ENCODE results near the gene PDXP.

The PDXP gene

DNA sequence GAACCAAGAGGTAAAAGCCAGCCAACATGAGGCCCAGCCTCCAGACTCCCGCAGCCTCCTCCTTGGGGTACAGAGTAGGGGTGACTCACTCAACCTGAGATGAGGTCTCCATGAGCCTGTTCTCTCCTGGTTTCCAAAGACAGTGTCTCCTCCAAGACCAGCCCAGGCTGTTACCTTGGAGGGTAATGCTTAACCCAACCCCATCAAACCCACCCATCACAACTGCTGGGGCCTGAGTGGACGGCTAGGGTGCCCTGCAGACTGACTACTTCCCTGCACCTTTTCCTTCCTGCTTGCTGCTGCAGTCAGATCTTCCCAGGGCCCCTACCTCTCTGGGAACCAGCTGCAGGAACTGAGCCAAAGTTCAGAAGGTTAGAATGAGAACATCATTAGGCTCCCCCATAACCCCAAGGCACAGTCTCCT lies 22.5 kb downstream of the PDXP start:
- Histone ChIP-seq H3K4me1 (ENCODE audit: insufficient read depth, insufficient read length) (peaks cover 2% of the 10 kb centered on the region), H3K36me3 (ENCODE audit: insufficient read depth, insufficient read length, low read length) (peaks cover 18% of the 10 kb centered on the region), H3K4me3 (ENCODE audit: insufficient read length, low read depth) (no peak overlapping the region), H3K9ac (ENCODE audit: insufficient read length, low read depth) (no peak overlapping the region), H3K27me3 (ENCODE audit: insufficient read depth, insufficient read length) (no peaks in the 10 kb centered on the region), H3K9me3 (ENCODE audit: insufficient read depth, low read length) (no peaks in the 10 kb centered on the region)
- TF ChIP-seq SUZ12 (IDR thresholded peaks at IDR 0.05; ENCODE audit: extremely low read depth, insufficient read depth, insufficient read length) (no peak), ZNF274 (IDR thresholded peaks at IDR 0.05; ENCODE audit: low read depth, low read length) (no peak), YY1 (IDR thresholded peaks at IDR 0.05; ENCODE audit: insufficient read depth, insufficient read length) (no peak)
- no peak for DNase-seq (ENCODE audit: low read depth, low spot score)

DNA sequence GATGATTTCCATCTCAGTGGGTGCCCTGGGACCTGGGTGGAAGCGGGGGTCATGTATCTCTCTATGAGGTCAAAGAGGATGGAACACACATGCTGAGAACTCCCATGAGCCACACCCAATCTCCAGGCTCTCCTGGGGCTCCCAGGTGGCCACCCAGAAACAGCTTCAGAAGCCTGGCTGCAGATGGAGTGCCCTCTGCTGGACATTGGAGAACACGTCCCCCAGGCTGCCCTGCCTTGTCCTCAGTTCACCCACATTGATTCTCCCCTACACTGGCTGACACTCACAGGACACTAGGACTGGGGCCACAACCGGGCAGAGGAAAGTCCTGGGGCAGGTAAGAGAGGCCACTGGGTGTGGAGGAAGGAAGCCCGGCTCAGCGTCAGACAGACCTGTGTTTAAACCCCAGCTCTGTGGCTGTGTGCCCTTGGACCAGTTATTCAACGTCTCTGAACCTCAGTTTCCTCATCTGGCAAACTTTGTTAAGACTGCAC lies 23.1 kb downstream of the PDXP start:
- TF ChIP-seq ZNF274 (IDR thresholded peaks at IDR 0.05; ENCODE audit: low read depth, low read length) (no peak), SUZ12 (IDR thresholded peaks at IDR 0.05; ENCODE audit: extremely low read depth, insufficient read depth, insufficient read length) (no peak), YY1 (IDR thresholded peaks at IDR 0.05; ENCODE audit: insufficient read depth, insufficient read length) (no peak)
- Histone ChIP-seq H3K27me3 (ENCODE audit: insufficient read depth, insufficient read length) (no peaks in the 10 kb centered on the region), H3K9me3 (ENCODE audit: insufficient read depth, low read length) (no peaks in the 10 kb centered on the region), H3K4me3 (ENCODE audit: insufficient read length, low read depth) (no peak overlapping the region), H3K4me1 (ENCODE audit: insufficient read depth, insufficient read length) (peaks cover 2% of the 10 kb centered on the region), H3K36me3 (ENCODE audit: insufficient read depth, insufficient read length, low read length) (peaks cover 18% of the 10 kb centered on the region), H3K9ac (ENCODE audit: insufficient read length, low read depth) (no peak overlapping the region)
- DNase-seq (ENCODE audit: low read depth, low spot score): no peak

DNA sequence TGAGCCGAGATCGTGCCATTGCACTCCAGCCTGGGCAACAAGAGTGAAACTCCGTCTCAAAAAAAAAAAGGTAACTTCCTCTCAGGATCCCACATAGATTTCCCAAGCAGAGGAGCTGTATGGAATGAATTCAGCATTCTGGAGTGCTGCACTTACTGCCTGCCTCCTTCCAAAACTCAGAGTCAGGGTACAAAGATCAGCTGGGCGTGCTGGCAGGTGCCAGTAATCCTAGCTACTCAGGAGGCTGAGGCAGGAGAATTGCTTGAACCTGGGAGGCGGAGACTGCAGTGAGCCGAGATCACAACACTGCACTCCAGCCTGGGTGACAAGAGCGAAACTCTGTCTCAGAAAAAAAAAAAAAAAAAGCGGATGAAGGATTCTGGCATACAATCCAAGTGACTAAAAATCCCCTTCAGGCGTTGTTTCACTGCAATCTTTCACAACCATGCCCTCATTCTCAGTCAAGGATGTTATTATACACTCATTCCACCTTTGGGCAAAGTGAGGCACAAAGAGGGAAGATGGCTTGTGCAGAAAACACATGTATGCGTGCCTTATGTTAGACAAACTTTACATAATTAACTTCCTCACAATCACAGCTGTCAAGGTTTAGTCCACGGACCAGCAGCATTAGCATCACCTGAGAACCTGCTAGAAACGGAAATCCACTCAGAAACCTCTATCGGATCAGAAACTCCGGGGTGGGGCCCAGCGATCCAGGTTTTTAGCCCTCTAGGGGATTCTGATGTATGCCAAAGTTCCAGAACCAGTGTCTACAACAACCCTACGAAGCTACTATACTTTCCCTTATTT lies 26.5 kb downstream of the PDXP start:
- TF ChIP-seq ZNF274 (IDR thresholded peaks at IDR 0.05; ENCODE audit: low read depth, low read length) (no peak), YY1 (IDR thresholded peaks at IDR 0.05; ENCODE audit: insufficient read depth, insufficient read length) (no peak), SUZ12 (IDR thresholded peaks at IDR 0.05; ENCODE audit: extremely low read depth, insufficient read depth, insufficient read length) (no peak)
- no peaks in the 10 kb centered on the region for H3K27me3 ChIP-seq (ENCODE audit: insufficient read depth, insufficient read length)
- no peak overlapping the region for H3K9ac ChIP-seq (ENCODE audit: insufficient read length, low read depth)
- no peak for DNase-seq (ENCODE audit: low read depth, low spot score)
- no peak overlapping the region for H3K4me3 ChIP-seq (ENCODE audit: insufficient read length, low read depth)
- no peaks in the 10 kb centered on the region for H3K4me1 ChIP-seq (ENCODE audit: insufficient read depth, insufficient read length)
- no peaks in the 10 kb centered on the region for H3K9me3 ChIP-seq (ENCODE audit: insufficient read depth, low read length)
- peaks cover 23% of the 10 kb centered on the region for H3K36me3 ChIP-seq (ENCODE audit: insufficient read depth, insufficient read length, low read length)

DNA sequence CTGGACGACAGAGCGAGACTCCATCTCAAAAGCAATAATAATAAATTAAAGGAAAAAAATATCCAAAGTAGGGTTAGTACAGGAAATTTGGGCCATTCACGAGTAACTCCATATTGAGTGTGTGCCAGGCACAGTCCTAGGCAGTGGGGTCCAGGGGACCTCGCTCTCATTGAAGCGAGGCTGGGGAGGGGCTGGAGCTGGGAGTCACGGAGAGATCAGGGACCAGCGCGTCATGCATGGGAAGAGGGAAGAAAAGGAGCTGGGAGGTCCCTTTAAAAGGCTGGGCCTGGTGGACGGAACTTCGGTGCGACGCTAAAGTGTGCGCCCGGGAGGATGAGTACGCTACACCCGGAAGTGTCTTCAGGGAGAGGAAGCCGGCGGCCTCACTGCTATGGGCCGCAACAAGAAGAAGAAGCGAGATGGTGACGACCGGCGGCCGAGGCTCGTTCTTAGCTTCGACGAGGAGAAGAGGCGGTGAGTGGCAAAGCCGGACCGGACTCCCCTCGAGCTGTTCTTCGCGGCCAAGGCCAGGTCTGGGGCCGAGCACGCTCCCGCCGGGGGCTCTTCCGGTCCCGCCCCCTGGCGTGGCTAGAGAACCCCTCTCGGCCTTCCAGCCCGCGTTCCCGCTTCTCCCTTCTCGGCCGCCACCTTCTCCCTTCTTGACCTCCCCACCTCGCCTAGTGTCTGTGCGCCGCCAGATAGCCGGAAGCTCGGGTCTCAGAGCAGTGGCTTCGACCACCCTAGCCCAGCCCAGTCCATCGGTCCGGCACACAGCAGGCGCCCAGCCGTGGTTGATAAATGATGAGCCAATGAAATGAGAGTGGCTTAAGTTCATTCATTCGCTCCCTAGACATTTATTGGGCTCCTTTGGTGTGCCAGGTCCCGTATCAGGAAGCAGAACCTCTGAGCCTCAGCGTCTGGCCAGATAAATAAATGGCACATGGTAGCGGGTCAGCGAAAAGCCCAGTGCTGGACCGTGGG lies 27.8 kb downstream of the PDXP start, which contains the start of gene NOL12:
TSS of gene NOL12 (plus strand) at position 342 of the 981 bp plus-strand sequence. CDS start at position 392, 50 bp downstream.
- TF ChIP-seq YY1 (IDR thresholded peaks at IDR 0.05; ENCODE audit: insufficient read depth, insufficient read length) (no peak), SUZ12 (IDR thresholded peaks at IDR 0.05; ENCODE audit: extremely low read depth, insufficient read depth, insufficient read length) (no peak)
- Histone ChIP-seq H3K4me3 (ENCODE audit: insufficient read length, low read depth) (peak within 1 kb of the TSS; percentile 91), H3K4me1 (ENCODE audit: insufficient read depth, insufficient read length) (no peaks in the 10 kb centered on the region), H3K9ac (ENCODE audit: insufficient read length, low read depth) (peak within 1 kb of the TSS; percentile 95), H3K27me3 (ENCODE audit: insufficient read depth, insufficient read length) (no peaks in the 10 kb centered on the region), H3K36me3 (ENCODE audit: insufficient read depth, insufficient read length, low read length) (peaks cover 31% of the 10 kb centered on the region), H3K9me3 (ENCODE audit: insufficient read depth, low read length) (no peaks in the 10 kb centered on the region)
- peak; percentile 74 for DNase-seq (ENCODE audit: low read depth, low spot score)

DNA sequence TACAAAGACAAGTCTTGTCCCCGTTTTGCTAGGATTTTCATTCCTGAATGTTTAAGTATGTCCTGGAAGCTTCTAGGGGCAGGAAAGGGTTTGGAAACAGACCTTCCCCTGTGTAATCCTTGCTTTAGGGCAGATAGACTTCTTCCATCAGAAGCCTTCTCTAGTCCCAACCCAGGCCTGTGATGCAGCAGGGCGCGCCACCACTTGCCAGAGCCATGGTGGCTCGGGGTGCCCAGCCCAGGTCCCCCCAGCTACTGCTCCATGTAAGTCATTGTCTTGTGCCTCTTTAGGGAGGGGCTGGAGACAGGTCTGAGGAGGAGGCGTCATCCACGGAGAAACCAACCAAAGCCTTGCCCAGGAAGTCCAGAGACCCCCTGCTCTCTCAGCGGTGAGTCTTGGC lies 31.9 kb downstream of the PDXP start:
- H3K4me3 ChIP-seq (ENCODE audit: insufficient read length, low read depth): no peak overlapping the region
- no peaks in the 10 kb centered on the region for H3K9me3 ChIP-seq (ENCODE audit: insufficient read depth, low read length)
- DNase-seq (ENCODE audit: low read depth, low spot score): no peak
- peaks cover 53% of the 10 kb centered on the region for H3K36me3 ChIP-seq (ENCODE audit: insufficient read depth, insufficient read length, low read length)
- TF ChIP-seq YY1 (IDR thresholded peaks at IDR 0.05; ENCODE audit: insufficient read depth, insufficient read length): no peak
- no peak for TF ChIP-seq SUZ12 (IDR thresholded peaks at IDR 0.05; ENCODE audit: extremely low read depth, insufficient read depth, insufficient read length)
- no peaks in the 10 kb centered on the region for H3K27me3 ChIP-seq (ENCODE audit: insufficient read depth, insufficient read length)
- H3K9ac ChIP-seq (ENCODE audit: insufficient read length, low read depth): no peak overlapping the region
- H3K4me1 ChIP-seq (ENCODE audit: insufficient read depth, insufficient read length): no peaks in the 10 kb centered on the region

DNA sequence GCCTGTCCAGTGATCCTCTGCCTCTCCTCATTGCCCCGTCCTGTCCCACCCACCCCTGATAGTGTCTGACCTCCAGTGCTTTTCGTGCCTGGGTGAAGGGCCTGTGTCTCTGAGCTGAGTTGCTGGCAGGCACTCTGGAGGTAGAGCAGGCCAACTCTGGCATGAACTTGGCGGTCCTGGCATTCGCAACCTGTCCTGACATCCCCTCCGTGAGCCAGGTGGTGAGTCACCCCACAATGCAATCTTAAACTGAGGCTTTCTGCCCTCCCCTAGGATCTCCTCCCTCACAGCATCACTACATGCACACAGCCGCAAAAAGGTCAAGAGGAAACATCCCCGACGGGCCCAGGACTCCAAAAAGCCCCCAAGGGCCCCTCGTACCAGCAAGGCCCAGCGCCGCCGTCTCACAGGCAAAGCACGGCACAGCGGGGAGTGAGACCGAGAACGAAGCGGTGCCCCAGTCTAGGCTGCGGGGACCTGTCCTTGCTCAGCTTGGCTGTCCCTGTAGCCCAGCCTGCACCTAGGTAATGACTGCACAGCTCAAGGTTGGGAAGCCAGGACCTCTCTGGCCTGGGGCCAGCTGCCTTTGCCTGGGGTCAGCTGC lies 32.5 kb downstream of the PDXP start:
- Histone ChIP-seq H3K9me3 (ENCODE audit: insufficient read depth, low read length) (no peaks in the 10 kb centered on the region), H3K9ac (ENCODE audit: insufficient read length, low read depth) (no peak overlapping the region), H3K4me3 (ENCODE audit: insufficient read length, low read depth) (no peak overlapping the region), H3K27me3 (ENCODE audit: insufficient read depth, insufficient read length) (no peaks in the 10 kb centered on the region), H3K36me3 (ENCODE audit: insufficient read depth, insufficient read length, low read length) (peaks cover 53% of the 10 kb centered on the region), H3K4me1 (ENCODE audit: insufficient read depth, insufficient read length) (peaks cover 2% of the 10 kb centered on the region)
- no peak for DNase-seq (ENCODE audit: low read depth, low spot score)
- no peak for TF ChIP-seq YY1 (IDR thresholded peaks at IDR 0.05; ENCODE audit: insufficient read depth, insufficient read length)
- no peak for TF ChIP-seq ZNF274 (IDR thresholded peaks at IDR 0.05; ENCODE audit: low read depth, low read length)
- TF ChIP-seq SUZ12 (IDR thresholded peaks at IDR 0.05; ENCODE audit: extremely low read depth, insufficient read depth, insufficient read length): no peak

Measured in NT2/D1 (cell line).